GM21717 (cell line): ENCODE measurements around the gene HUWE1.
"Not testable (repeated sequence)": the region's sequence is repeated elsewhere in the genome, so short reads cannot be mapped to it uniquely, and the experiment has no call there.

Experiments used
- ATAC-seq: cut with Tn5 transposase; IDR thresholded peaks from one replicate; pipeline ENCODE4 v1.9.1; 2021; ENCODE audit warnings: mild to moderate bottlenecking, moderate library complexity; ENCODE audit not compliant: unreplicated experiment

HUWE1 gene

GRCh38 chrX:53686151-53686885 is at the start of gene HUWE1:
Gene HUWE1, minus strand, starts transcription at chrX:53686719. Its CDS starts 32,612 bp downstream, at chrX:53654107.
- ATAC-seq, result peak; percentile 35

GRCh38 chrX:53732797-53733196 is 46.3 kb upstream of the HUWE1 start:
- ATAC-seq, result peak; percentile 85

GRCh38 chrX:53729751-53730150 is 43.2 kb upstream of the HUWE1 start:
- ATAC-seq, result no peak

GRCh38 chrX:53728506-53728905 is 42.0 kb upstream of the HUWE1 start:
- ATAC-seq, result no peak

- no peak for ATAC-seq
These were observed 38.4 kb upstream of the HUWE1 start for GRCh38 chrX:53724872-53725271.

- no peak for ATAC-seq
These were observed 36.9 kb upstream of the HUWE1 start for GRCh38 chrX:53723381-53723780.

GRCh38 chrX:53721610-53722009 is 35.1 kb upstream of the HUWE1 start:
- not testable (repeated sequence) for ATAC-seq

GRCh38 chrX:53719666-53720065 is 33.1 kb upstream of the HUWE1 start:
- not testable (repeated sequence) for ATAC-seq

- ATAC-seq, result no peak
These were observed 31.6 kb upstream of the HUWE1 start for GRCh38 chrX:53718073-53718472.

- no peak for ATAC-seq
These were observed 30.7 kb upstream of the HUWE1 start for GRCh38 chrX:53717205-53717604.

- peak; percentile 36 for ATAC-seq
These were observed 30.0 kb upstream of the HUWE1 start for GRCh38 chrX:53716328-53717088.

GRCh38 chrX:53715346-53715924 is 28.9 kb upstream of the HUWE1 start:
- no peak for ATAC-seq

GRCh38 chrX:53714580-53715345 is 28.2 kb upstream of the HUWE1 start:
- ATAC-seq, result peak; percentile 67

GRCh38 chrX:53713987-53714579 is 27.6 kb upstream of the HUWE1 start:
- no peak for ATAC-seq

GRCh38 chrX:53711436-53711835 is 24.9 kb upstream of the HUWE1 start:
- ATAC-seq, result no peak

GRCh38 chrX:53704854-53705253 is 18.3 kb upstream of the HUWE1 start:
- ATAC-seq, result no peak

- no peak for ATAC-seq
These were observed 17.8 kb upstream of the HUWE1 start for GRCh38 chrX:53704294-53704693.

GRCh38 chrX:53695946-53696549 is 9.5 kb upstream of the HUWE1 start:
- no peak for ATAC-seq

GRCh38 chrX:53694642-53695041 is 8.1 kb upstream of the HUWE1 start:
- ATAC-seq, result no peak

GRCh38 chrX:53688300-53688699 is 1.8 kb upstream of the HUWE1 start:
- ATAC-seq, result no peak
